HG03442 (cell line): ENCODE measurements around the gene GORASP2.

Experiments used
- ATAC-seq: cut with Tn5 transposase; IDR thresholded peaks from one replicate; pipeline ENCODE4 v1.9.1; 2021; ENCODE audit warnings: mild to moderate bottlenecking, moderate library complexity; ENCODE audit not compliant: unreplicated experiment

GORASP2 gene

GRCh38 chr2:170991398-170992182 is 62.5 kb downstream of the GORASP2 start:
- no peak for ATAC-seq

- no peak for ATAC-seq
These were observed 67.3 kb downstream of the GORASP2 start for GRCh38 chr2:170996316-170996715.

DNA sequence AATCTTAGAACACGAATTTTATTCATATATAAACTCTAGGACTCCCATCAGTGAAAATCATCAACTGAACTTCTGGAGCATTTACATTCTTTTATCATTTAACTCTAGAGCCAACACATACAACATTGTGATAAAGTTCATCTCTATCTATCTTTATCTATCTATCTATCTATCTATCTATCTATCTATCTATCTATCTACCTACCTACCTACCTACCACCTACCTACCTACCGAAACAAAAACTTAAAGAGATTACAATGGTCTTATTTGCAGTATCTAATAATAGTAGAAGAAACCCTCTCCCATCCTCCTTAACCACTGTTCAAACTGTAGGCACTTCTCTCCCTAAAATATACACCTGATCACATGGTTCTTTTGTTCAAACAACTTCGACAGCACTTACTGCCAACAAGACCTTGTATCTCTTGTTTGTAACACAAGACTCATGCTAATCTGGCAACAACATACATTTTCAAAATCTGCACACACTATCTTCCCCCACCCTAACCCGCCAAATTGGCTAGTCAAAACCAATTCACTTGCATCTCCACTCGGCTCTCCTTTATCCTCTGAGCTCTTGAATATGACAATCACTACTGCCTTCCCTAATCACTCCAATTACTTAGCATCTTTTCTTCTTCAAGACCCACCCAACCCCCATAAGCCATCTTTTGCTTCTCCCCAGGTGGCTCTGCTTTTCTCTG is 69.0 kb downstream of the GORASP2 start:
- ATAC-seq, result no peak

DNA sequence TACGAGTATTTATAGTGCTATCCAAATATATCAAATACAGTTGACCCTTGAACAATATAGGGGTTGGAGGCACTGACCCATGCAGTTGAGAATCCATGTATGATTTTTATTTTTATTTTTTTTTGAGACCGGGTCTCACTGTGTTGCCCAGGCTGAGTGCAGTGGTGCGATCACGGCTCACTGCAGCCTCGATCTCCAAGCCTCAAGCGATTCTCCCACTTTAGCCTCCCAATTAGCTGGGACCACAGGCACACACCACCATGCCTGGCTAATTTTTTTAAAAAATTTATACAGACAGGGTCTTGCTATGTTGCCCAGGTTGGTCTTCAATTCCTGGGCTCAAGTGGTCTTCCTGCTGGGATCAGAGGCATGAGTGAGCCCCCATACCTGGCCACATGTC is 70.6 kb downstream of the GORASP2 start:
- no peak for ATAC-seq

DNA sequence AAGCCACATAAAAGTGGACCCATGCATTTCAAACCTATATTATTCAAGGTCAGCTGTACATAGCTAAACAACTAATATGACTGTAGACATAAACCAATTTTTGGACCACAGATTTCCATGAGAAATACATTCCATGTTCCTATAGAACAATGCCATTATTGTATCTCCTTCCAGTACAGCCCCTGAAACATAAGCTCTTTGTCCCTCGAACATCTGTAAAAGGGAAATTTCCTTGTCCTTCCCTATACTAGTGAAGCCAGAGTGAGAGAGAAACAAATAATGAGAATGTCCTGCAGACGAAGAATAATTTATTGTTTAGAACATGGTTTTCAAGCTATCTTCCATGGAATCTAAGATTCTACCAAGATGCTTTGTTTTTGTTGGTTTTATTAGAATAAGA is 75.3 kb downstream of the GORASP2 start:
- ATAC-seq, result no peak

- no peak for ATAC-seq
These were observed 75.8 kb downstream of the GORASP2 start for GRCh38 chr2:171004833-171005232.

GRCh38 chr2:171008550-171009205 is 79.6 kb downstream of the GORASP2 start:
- no peak for ATAC-seq

DNA sequence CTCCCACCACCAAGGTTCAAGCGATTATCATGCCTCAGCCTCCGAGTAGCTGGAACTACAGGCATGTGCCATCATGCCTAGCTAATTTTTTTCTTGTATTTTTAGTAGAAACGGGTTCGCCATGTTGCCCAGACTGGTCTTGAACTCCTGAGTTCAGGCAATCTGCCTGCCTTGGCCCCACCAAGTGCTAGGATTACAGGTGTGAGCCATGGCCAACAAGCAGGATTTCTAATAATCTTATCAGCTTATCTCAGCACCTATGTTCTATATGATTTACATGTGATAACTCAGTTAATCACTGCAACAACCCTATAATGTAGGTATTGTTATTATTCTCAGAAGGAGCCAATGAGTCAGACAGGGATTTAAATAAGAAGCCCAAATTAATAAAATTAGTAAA is 80.3 kb downstream of the GORASP2 start:
- ATAC-seq, result no peak

GRCh38 chr2:171013851-171014250 is 84.8 kb downstream of the GORASP2 start:
- ATAC-seq, result no peak

GRCh38 chr2:171016125-171016524 is 87.1 kb downstream of the GORASP2 start:
- no peak for ATAC-seq
